GM21526 (cell line): Measurements from ENCODE around the gene SUCLA2.
"Not testable (repeated sequence)": the region's sequence is repeated elsewhere in the genome, so short reads cannot be mapped to it uniquely, and the experiment has no call there.

ENCODE experiments used
- ATAC-seq: cut with Tn5 transposase; IDR thresholded peaks from one replicate; pipeline ENCODE4 v1.9.1; 2021; ENCODE audit warnings: moderate library complexity; ENCODE audit not compliant: unreplicated experiment, low FRiP score

SUCLA2 gene

GRCh38 chr13:47997384-47997783, 3.7 kb downstream of the SUCLA2 start:
- ATAC-seq: no peak

DNA sequence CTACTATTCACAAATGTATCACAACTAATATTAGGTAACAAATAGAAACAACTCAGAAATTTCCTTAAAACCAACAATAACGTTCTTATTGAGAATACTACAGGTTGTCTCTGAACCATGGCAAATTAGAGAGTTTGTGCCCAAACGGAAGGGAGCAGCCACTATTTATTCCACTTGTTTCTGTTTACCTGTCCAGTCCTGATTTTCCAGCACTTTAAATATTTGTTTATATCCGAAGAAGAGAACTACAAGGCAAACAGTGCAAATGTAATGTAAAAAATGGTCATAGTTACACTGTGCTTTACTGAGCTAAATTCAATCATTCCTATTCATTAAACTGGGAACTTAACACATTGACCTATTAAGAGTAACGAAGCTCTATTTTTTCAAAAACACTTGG, 9.2 kb downstream of the SUCLA2 start:
- no peak for ATAC-seq

- ATAC-seq: no peak
Measured at GRCh38 chr13:47990920-47991466, 10.1 kb downstream of the SUCLA2 start.

DNA sequence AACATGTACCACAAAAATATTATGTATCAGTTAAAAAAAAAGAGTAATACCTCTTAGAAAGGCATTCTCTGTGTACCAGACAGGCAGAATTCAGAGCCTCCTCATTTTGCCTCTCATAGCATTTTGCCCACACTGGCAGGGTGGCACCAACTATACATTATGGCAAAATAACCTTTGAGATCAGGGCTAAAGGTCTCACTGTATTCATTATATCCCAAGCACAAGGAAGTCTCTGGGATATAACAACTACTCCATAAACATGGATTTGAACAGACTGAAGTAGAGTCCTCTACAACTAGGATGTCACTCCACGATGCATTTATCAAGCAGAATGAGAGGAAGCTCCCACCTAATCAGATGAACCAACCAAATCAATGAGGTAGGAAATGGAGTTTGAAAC, 10.6 kb downstream of the SUCLA2 start:
- no peak for ATAC-seq

- no peak for ATAC-seq
Measured at GRCh38 chr13:47983070-47983469, 18.0 kb downstream of the SUCLA2 start.

DNA sequence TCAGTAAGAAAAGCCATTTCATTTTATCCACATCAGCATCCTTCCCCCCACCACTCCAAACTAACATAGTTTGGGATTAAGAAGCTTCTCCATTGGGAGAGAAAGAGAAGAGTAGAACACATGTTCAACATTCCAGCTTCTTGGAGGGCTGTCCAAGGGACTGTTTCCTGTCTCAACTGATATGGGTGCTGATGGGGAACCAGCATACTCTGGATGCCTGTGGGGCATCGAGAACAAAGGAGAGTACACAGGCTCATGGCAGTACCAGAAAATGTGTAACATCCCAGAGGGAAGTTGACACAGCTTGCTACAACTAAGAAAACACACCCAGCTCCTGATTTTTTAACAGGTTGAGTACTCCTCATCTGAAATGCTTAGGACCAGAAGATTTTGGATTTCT, 24.7 kb downstream of the SUCLA2 start:
- no peak for ATAC-seq

- ATAC-seq: no peak
Measured at GRCh38 chr13:47964863-47965262, 36.2 kb downstream of the SUCLA2 start.

DNA sequence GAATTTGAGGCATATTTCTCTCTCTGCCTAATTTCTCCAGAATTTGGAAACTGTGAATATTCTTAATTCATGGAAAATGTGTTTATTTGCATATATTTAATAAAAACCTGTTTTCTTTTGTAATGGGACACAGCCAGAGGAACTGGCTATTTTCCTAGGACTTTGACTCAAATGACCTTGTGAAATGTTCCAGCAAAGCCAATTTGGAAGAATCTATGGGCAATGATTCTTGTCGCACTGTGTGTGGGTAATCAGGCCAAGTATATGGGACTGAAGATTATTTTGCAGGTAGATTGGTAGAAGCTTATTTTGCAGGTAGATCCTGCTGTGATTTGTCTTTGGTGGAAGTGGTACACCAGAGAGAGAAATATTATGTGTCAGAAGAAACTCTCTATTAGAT, 38.8 kb downstream of the SUCLA2 start:
- ATAC-seq: no peak

DNA sequence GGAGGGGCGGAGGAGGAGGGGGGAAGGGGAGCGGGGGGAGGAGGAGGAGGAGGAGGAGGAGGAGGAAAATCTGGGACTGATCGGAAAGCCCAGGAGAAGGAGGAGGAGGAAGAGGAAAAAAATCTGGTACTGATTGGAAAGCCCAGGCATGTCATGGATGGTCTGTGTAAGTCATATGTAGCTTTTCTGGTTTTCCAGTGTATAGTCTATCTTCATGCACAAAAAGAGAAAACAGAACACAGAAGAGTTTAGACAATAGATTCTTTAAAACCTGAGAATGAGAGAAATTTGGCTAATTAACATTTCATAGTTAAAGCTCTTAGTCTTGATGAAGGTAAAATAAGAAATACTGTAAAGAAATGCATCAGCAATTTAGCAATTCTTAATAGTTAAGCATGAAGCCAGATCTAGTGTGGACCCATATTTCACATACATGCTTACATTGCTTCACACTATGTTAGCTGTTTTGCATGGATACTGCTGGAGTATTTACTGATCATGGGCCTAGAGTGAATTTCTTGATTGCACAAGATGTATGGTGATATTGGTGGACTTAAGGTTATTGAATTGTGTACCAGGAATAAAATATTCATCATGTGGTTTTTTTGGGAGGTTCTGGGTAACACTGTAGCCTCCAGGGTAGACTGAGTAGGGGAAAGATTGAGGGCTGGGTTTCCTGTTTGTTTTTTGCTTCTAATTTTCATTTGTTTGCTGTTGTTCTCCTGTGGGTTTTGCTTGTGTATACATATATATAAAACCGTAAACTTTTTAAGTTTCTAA, 41.4 kb downstream of the SUCLA2 start:
- no peak for ATAC-seq

- no peak for ATAC-seq
Measured at GRCh38 chr13:47957073-47957472, 44.0 kb downstream of the SUCLA2 start.

DNA sequence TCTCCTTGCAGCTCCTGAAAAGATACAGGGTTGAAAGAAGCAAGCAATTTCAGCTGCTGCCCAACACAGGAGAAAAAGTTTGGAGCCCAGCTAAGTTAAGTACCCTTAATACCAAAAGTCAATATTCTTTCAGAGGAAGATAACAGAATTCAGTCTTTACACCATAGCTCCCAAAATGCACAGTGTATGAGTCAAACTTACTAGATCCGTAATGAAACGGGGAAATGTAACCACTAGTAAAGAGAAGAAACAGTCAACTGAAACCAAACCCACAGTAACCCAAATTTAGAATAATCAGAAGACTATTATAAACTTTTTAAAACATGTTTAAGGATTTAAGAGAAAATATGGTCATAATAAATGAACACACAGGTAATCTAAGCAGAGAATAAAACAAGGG, 45.2 kb downstream of the SUCLA2 start:
- ATAC-seq: peak; percentile 53

DNA sequence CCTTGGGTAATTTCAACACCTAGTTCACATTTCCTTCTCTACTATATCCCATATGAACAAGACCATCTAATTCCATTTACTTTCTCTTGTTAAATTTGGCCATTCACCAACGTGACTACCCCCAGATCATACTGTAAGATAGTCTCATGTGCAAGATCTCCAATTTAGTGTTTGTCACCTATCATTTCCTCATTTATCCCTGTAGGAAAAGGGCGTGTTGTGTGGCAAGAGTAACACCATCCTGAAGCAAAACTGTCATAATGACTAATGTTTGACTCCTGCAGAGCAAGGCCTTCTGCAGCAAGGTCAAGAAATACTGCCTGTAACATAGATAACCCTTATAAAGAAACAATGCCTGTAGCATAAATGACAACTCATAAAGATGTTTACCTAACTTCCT, 51.3 kb downstream of the SUCLA2 start:
- no peak for ATAC-seq

DNA sequence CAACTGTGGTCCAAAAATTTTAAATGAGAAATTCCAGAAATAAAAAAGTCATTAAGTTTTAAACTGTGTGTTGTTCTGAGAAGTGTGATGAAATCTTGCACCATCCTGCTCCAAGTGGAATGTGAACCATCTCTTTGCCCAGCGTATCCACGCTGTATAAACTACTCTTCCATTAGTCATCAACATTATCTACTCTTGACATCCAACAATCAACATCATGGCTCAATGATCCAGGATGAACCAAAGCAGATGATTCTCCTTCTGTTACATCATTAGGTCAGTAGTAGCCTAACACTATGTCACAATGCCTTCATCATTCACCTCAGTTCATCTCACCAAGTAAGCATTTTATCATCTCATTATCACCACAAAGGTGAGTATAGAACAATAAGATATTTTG, 55.3 kb downstream of the SUCLA2 start:
- no peak for ATAC-seq

- not testable (repeated sequence) for ATAC-seq
Measured at GRCh38 chr13:47945146-47945545, 55.9 kb downstream of the SUCLA2 start.

DNA sequence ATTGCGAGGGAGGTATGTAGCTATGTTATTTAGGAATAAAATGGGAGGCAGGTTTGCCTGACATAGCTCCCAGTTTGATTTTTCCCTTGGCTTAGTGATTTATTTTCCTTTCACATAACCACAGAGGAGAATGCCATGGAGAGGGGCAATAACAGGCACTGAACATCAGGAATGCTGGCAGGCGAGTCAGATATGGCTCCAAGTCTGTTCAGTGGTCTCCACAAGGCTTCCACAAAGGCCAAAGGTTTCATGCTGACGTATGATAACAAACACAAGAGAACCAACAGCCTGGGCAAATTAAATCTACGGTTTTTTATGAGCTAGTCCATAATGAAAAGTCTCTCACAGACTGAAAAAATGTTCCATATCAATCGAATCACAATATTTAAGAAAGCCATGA, 66.7 kb downstream of the SUCLA2 start:
- no peak for ATAC-seq

GRCh38 chr13:47932950-47933923, 67.8 kb downstream of the SUCLA2 start:
- no peak for ATAC-seq

- no peak for ATAC-seq
Measured at GRCh38 chr13:47930649-47931165, 70.4 kb downstream of the SUCLA2 start.

GRCh38 chr13:47929156-47929555, 71.9 kb downstream of the SUCLA2 start:
- no peak for ATAC-seq

DNA sequence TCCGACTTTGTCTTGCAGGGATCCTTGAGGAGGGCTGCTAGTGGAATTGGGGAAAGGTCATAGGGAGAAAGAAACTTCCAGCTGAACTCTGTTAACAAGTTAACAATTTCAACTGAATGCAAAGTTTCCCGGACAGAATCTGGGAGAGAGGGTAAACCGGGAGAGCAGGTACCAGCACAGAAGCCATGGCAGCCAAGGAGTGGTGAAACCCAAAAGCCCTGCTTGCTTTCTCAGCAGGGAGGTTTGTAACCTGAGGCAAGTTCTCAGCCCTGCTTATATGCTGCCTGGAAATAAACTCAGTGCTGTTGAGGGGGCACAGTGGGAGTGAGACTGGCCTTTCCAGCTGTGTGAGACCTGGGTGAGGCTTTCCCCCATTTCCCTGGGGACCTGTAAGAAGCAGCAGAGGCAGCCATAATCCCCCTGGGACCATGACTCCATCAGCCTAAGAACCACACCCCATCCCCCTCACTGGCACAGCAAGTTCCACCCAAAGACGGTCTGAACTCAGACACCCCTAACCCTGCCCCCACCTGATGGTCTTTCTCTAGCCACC, 84.0 kb downstream of the SUCLA2 start:
- no peak for ATAC-seq

DNA sequence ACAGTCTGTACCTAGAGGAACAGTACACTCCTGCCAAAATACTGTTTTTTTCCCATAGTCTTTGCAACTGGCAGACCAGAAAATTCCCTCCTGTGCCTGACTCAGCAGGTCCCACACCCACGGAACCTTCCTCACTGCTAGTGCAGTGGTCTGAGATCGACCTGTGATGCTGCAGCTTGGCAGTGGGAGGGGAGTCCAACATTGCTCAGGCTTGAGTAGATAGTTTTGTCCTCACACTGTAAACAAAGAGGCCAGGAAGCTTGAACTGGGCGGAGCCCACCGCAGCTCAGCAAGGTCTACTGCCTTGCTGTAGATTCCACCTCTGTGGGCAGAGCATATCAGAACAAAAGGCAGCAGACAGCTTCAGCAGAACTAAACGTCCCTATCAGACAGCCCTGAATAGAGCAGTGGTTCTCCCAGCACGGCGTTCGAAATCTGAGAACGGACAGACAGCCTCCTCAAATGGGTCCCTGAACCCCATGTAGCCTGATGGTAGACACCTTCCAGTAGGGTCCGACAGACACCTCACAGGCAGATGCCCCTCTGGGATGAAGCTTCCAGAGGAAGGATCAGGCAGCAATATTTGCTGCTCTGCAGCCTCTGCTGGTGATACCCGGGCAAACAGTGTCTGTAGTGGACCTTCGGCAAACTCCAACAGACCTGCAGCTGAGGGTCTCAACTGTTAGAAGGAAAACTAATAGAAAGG, 92.7 kb downstream of the SUCLA2 start:
- ATAC-seq: no peak
